GM19240 (cell line): ENCODE results near the gene AQP5.

ENCODE experiments used
- DNase-seq: peaks from one replicate; pipeline ENCODE4 v3.0.0; 2011; ENCODE audit warnings: low spot score; ENCODE audit not compliant: insufficient read length

AQP5 gene

DNA sequence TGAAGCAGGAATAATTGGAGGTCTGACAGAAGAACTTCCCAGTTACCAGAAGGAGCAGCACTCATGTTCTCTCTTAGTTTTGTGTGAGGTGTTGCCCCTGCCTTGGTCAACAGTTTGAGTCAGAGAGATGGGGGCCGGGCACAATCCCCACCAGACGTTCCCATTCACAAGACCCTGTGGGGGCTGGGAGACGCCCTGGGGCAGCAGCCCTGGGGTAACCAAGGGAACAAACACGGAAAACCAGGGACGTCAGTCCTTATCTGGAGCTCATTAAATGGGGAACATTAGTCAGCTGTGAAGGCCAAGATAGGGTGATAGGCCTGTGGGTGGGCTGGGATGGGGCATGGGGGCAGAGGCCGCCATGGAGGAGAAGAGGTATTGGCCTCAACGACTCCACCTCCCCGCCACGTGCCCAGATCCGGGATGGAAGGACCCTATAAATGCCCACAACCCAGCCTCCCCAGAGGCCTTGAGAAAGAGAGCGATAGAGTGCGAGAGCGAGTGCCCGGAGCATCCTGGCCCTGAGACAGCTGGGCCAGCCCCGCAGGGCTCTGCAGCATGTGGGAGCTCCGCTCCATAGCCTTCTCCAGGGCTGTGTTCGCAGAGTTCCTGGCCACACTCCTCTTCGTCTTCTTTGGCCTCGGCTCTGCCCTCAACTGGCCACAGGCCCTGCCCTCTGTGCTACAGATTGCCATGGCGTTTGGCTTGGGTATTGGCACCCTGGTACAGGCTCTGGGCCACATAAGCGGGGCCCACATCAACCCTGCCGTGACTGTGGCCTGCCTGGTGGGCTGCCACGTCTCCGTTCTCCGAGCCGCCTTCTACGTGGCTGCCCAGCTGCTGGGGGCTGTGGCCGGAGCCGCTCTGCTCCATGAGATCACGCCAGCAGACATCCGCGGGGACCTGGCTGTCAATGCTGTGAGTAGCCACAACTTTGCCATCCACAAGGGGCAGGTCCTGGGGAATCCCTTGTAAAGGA, 11.1 kb upstream of the AQP5 start, which contains the start of gene AQP2:
AQP2 (plus strand) TSS at position 465 of the 979 bp plus-strand sequence; CDS start at position 559, 94 bp downstream.
- no peak for DNase-seq

DNA sequence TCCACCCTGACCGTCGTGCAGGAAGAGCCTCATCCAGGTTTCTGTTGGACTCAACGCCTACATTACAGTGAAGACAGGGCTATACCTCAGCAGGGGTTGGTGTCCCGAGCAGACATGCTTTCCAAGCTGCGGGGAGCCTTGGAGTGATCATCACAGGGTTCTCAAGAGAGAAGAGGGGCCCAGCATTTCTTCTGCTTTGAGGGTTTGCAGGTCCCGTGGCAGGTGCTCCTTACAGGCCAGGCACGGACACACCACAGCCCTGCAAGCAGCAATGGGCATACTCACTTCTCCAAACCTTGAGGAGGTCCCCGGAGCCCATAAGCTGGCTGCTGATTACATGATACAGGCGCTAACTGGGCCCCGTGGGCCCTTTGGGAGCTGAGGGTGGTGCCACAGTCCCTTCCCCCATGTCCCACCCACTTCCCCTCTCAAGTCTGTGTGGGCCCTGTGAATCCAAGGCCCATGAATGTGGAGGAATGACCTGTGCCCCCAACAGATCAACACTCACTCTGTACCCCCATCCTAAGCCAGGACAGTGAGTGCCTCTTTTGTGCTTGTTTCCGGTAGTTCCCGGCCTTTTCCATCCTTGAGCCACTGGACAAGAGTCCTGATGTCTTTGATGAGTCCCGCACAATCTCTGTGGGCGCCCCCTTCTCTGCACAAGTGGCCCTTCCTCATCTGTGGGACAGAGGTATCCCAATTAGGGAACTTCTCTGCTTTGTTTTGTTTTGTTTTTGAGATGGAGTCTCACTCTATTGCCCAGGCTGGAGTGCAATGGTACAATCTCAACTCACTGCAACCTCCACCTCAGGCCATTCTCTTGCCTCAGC, 10.0 kb upstream of the AQP5 start:
- no peak for DNase-seq

DNA sequence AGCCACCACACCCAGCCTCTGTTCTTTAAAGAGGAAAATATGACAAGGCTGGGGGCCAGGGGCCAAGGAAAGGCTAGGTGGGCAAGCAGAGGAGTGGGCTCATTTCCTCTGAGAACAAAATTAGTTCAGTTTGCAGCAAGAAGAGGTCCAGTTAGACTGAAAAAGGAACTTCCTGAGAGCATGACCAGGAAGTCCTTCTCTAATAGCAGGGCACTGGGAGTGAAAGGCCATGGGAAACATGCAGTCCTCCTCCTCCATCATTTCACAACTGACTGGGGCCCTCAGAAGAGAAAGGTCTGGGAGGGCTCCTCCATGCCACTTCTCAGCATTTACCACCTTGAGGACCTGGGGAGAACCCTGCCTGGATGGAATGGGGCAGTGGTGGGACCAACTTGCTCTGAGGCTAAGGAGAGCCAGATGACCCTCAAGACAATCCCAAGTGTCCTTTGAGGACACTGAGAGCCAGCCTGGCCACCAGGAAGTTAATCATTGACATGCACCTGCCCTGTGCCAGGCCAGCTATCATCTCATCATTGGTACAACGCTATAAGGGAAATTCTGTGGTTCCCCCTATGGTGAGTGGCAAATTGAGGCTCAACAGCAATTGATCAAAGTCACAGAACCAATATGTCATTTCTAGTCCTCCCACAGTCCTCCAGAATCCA, 9.1 kb upstream of the AQP5 start:
- DNase-seq, result no peak

DNA sequence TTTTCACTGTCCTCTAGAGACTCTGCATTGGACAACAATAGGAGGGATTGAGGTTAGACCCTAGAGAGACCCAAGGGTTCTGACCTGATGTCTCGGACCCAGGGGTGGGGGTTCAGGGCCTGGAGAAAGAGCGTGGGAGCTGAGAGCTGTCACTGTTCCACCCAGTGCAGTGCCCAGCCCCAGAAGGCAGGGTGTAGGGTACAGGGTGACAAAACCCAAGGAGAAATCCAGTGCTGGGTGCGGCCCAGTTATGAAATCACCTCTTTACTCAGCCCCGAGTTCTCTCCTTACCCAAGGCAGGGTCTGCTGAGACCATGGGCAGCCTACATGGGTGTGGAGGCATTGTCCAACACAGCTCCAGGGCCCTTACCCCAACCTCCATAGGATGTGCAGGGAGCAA, 8.5 kb upstream of the AQP5 start:
- DNase-seq, result no peak

DNA sequence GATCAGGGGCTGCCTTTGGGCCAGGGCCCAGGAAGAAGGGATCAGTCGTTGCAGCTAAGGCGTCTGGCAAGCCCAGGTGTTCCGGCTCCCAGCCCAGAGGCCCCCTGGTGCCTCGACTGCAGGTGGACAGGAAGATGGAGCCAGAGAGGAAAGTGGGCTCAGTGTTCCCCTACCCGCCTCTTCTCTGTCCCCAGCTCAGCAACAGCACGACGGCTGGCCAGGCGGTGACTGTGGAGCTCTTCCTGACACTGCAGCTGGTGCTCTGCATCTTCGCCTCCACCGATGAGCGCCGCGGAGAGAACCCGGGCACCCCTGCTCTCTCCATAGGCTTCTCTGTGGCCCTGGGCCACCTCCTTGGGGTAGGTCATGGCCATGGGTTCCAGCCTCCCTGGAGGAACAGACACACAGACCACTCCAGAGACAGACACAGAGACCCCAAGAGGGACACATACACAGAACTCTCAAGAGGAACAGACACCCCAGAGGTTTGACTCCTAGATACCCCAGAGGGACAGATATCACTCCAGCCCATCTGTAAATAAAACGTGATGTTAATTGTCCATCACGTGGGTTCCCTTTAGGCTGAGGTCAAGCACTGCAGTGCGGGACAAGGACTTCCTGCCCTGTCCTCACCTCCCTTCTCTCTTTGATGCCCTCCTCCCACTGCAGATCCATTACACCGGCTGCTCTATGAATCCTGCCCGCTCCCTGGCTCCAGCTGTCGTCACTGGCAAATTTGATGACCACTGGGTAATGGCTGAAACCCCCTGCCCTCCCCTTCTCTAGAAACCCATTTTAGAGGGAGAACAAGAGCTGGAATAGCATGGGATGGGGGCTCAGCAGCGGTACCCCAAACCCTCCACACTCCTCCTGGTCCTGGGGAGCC, 7.5 kb upstream of the AQP5 start:
- no peak for DNase-seq

DNA sequence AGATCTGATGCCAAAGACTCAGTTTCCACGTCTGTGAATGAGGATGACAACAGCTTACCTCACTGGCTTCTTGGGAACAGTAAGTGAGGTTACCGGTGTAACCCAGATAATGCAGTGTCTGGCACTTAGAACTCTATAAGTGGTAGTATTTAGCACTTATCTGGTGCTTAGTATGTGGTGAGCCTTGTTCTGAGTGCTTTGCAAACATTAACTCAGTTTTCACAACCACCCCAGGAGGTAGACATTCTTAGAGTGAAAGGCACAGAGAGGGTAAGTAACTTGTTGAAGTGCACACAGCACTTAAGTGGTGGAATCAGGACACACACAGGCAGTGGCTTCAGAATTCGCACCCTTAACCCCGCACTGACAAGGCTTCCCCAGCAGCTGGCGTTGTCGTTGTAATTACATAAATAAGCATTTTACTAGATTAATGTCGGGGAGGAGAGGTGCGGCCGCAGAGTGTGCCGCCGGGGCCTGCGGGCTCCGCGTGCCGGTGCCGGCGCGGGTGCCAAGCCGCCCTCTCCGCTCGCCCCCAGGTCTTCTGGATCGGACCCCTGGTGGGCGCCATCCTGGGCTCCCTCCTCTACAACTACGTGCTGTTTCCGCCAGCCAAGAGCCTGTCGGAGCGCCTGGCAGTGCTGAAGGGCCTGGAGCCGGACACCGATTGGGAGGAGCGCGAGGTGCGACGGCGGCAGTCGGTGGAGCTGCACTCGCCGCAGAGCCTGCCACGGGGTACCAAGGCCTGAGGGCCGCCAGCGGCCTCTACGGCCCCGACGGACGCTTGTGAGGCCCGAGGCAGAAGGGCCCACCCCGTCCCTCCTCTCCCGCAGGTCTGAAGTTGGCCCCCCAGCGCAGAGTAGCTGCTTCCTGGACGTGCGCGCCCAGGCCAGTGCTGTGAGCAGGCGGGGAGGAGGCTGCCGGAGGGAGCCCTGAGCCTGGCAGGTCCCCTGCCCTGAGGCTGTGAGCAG, 6.5 kb upstream of the AQP5 start:
- no peak for DNase-seq

DNA sequence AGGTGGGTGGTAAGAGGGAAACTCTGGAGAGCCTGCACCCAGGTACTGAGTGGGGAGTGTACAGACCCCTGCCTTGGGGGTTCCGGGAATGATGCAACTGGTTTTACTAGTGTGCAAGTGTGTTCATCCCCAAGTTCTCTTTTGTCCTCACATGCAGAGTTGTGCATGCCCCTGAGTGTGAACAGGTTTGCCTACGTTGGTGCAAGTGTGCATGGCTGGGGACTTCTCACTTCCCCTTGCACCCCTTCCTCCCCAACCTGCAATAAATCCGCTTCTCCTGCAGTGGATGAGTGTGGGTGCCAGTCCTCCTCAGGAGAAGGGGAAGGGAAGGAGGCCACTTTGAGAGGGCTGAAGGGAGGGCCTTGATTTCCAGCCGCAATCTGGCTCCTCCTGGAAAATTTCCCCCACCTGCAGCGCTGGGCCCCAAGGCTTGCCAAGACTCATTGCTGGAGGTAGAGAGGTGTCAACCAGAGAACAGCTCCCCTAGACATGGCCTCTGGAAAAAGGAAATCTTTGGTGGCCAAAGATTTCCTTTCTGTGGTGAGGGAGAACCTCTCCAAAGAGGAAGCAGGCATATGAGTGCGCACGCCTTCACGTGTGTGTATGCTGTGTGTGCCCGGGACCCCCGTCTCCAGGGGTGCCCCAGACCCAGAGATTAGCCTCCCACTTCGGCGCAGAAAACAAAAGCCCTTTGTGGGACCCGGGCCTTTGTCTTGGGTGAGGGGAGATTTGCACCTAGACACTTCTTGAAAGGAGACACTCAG, 5.6 kb upstream of the AQP5 start:
- DNase-seq, result no peak

DNA sequence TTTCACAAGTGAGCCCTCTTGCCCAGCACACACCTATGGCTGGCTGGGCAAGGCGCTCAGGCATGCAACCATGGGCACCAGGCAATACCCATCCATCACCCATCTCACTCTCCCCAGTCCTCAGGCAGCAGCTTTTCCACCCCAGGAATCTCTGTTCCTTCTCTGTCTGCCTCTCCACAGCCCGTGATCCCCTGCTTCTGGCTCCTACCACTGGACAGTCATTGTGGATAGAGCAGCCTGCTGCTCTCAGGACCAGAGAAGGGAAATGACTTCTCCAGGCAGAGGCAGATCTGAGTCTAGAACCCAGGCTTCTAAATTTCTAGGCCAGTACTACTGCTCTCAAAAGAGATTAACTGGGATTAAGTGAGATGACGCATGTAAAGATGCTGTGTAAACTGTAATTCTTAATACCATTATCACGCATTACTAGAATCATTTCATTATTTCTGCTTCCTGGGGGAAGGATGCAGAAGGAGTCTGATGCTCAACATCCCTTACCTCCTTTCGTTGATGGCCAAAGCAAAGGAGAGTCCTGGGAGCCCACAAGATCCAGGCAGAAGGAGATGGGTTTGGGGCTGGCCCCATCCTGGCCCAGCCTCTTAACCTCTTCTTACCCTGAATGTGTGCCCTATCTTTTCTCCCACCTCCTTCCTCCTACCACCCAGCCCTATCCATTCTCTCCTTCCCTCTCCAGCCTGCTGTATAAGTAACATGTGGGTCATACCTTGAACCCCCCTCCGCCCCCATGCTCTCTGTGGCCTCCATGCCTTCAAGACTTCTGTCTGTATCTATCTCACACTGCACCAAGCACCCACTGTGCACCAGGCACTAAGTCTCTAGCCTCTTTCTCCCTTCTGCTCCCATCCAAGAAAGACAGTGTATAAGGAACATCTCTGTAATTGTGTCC, 4.8 kb upstream of the AQP5 start:
- DNase-seq, result no peak

DNA sequence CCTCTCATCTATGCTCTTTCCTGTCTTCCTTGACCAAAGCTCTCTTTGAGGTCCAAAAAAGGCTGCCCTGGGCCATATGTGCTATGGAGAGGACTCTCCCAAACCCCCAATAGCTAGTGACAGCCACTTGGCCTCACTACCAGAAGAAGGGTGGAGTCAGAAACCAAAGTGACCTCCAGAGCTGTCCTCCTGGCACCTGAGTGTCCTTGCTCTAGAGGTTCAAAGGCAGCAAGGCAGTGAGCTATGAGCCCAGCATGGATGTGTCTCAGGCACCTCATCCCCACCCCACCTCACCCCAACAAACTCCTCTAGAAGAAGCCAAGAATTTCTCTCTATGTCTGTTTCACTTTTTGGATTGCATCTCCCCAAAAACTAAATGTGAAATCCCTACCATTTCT, 4.1 kb upstream of the AQP5 start:
- DNase-seq, result no peak

DNA sequence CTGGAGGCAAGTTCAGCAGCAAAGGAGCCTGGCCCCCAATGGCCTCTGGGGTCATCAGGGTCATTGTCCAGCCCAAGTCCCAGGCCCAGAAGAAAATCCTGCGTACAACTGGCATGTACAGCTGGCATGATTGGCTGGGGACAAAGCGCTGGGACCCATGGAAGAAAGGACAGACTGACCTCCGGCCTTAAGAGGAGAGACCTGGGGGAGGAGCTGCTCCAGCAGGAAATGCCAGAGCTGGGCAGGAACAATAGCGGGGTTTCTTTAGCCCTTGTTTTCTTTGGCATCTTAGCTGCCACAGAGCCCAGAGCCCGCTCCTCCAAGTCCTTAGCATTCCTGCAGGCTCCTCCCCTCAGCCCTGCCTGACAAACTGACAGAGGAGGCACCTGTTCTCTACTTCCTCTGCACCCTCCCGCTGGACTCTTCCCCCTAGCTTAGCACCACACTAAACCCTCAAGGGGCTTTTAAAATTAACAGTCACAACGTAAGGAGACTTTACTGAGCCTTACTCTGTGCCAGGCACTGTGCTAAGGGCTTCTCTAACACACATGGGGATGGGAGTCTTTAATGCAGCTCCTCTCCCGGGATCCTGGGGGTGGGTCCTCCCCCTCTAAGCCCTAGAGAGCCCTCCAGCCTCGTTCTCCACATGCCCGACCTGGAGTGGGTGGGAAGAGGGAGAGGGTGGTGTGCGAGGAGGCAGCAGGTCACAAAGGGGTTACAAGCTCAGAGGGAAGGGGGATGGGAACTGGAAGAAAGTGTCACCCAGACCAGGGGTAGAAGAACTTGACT, 1.8 kb upstream of the AQP5 start:
- DNase-seq, result no peak

DNA sequence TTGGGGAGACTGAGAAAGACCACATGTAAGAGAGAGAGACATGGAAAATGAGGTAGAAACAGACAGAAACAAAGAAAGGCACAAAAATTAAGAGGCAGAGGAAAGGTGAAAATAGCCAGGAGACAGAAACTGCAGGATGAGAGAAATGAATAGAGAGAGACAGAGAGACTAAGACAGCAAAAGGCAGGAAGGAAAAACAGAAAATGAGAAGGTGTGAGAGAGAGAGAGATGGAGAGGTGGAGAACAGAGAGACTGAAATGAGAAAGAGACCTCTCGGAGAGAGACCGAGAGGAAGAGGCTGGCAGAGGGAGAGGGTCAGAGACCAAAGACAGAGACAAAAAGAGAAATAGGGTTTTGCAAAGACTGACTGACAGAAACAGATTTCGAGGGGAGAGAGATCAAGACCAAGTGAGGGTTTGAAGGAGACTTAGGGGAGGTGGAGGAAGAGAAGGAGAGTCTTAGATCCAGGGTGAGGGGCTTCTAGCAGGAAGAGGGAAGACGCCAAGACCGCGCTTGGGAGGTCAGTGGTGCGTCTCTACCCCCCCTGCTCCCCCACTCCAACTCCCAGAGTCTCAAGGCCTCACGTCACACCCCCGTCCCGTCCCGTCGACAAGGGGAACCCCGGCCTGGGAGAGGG, 1.1 kb upstream of the AQP5 start:
- DNase-seq, result no peak

DNA sequence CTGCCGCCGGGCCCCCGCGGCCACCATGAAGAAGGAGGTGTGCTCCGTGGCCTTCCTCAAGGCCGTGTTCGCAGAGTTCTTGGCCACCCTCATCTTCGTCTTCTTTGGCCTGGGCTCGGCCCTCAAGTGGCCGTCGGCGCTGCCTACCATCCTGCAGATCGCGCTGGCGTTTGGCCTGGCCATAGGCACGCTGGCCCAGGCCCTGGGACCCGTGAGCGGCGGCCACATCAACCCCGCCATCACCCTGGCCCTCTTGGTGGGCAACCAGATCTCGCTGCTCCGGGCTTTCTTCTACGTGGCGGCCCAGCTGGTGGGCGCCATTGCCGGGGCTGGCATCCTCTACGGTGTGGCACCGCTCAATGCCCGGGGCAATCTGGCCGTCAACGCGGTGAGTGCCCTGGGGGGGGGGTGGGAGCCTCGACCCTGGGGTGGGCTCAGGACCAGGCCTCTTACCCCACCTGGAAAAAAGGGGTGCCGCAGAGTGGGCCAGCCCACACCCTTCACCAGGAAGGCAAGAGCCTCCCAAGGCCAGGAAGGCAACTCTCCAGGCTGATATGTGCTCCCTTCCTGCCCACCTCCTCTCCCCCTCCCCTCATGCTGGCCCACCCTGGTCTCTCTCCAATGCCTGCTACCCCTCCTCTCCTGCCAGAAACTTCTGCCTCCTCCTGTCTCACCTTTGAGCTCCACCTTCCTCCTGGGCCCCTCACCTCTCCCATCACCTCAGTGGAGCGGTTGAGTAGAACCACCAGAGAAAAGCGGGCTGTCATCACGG, 507 bp downstream of the AQP5 start:
- DNase-seq, result no peak

DNA sequence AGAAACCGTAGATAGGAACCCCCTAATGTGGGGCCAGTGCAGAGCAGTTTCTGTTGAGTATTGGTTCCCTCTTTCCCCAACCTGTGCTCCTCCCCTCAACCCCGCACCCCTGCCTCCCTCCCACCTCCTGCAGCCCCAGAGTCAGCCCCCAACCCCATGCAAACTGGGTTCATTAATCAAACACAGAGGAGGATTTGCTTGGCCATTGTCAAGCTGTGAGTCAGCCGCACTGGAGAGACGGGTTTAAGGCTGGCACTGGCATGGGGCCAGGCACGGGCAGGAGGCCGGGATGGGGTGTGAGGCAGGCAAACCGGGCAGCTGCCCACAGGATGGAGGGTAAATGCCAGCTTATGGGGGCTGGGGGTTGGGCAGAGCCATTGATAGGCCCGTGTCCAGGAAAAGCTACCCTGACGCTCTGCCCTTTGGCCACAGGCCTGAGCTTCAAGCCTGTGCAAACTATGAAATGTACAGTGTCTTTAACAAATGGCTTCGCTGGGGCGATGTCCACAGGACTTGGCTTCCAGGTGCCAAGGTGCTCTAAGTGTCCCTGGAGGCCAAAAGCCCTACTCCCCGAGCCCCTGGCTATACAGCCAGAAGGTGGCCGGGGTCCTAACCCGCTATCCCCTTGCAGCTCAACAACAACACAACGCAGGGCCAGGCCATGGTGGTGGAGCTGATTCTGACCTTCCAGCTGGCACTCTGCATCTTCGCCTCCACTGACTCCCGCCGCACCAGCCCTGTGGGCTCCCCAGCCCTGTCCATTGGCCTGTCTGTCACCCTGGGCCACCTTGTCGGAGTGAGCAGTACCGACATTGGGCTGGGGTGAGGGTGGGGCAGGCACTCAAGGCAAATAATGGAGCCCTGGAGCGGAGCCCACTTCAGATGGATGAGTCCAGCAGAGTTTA, 1.4 kb downstream of the AQP5 start:
- DNase-seq, result no peak

DNA sequence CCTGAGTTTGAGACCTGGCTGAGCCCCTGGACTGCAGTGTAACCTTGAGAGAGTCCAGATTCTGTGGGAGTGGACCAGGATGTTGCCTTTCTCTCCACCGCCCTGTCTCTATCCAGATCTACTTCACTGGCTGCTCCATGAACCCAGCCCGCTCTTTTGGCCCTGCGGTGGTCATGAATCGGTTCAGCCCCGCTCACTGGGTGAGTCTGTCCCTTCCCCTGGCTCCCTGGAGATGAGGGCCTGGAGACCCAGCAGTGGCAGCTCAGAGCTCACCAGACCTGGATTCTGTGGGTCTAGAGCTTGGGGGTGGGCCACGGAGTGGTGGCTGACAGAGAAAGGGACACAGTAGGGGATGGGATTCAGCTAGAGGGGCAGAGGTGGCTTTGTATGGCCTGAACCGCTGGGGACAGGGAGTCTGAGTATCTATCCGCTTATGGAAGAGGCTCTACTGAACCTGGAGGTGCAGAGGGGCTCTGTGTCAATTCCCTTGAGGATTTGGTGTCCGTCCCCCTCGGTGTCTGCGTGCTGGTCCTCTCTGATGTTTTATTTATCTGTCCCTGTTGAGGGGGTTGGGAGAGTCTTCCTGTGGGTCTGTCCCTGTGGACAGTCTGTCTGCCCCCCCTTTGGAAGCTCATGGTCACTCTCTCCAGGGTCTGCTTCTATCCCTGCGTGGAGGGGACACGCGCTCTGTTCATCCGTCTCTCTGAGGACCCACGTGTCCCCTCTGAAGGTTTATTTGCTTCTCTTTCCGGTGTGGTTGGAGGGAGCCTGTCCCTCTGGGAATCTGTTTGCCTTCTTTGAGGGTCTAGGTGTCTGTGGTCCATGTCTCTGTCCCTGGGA, 2.5 kb downstream of the AQP5 start:
- DNase-seq, result no peak
